Measurements from ENCODE around the gene PTDSS2. TPM values are rescaled to one million over a fixed set of nuclear protein-coding genes. Genes with fewer than 3 reads are reported as not detected.
A peak's percentile ranks its signal among the peaks of the same experiment; 100 is the strongest.

PTDSS2 gene
- total RNA-seq, 1 donor from 2014 or later = 26.3 TPM

- FAIRE-seq (no peak), DNase-seq (ENCODE audit: low read depth) (no peak)
- Histone ChIP-seq H3K36me3 (ENCODE audit: control insufficient read depth, insufficient read depth, low read length) (peaks cover 42% of the 10 kb centered on the region), H3K27me3 (ENCODE audit: control insufficient read depth, insufficient read depth, low read length) (no peaks in the 10 kb centered on the region), H3K4me3 (ENCODE audit: low read depth, low read length) (no peak overlapping the region)
- no peak for TF ChIP-seq CTCF (IDR thresholded peaks at IDR 0.05; ENCODE audit: insufficient read depth, low read length, severe bottlenecking)
Measured at GRCh38 chr11:502288-503178, 52.5 kb downstream of the PTDSS2 start.

GRCh38 chr11:503179-503981 lies 53.3 kb downstream of the PTDSS2 start:
- Histone ChIP-seq H3K4me3 (ENCODE audit: low read depth, low read length) (peak overlapping the region; percentile 58), H3K27me3 (ENCODE audit: control insufficient read depth, insufficient read depth, low read length) (no peaks in the 10 kb centered on the region), H3K36me3 (ENCODE audit: control insufficient read depth, insufficient read depth, low read length) (peaks cover 34% of the 10 kb centered on the region)
- no peak for FAIRE-seq
- no peak for TF ChIP-seq CTCF (IDR thresholded peaks at IDR 0.05; ENCODE audit: insufficient read depth, low read length, severe bottlenecking)
- no peak for DNase-seq (ENCODE audit: low read depth)

- FAIRE-seq (no peak), DNase-seq (ENCODE audit: low read depth) (peak; percentile 58)
- peaks cover 27% of the 10 kb centered on the region for H3K36me3 ChIP-seq (ENCODE audit: control insufficient read depth, insufficient read depth, low read length)
- no peaks in the 10 kb centered on the region for H3K27me3 ChIP-seq (ENCODE audit: control insufficient read depth, insufficient read depth, low read length)
- no peak for TF ChIP-seq CTCF (IDR thresholded peaks at IDR 0.05; ENCODE audit: insufficient read depth, low read length, severe bottlenecking)
- peak overlapping the region; percentile 58 for H3K4me3 ChIP-seq (ENCODE audit: low read depth, low read length)
Measured at GRCh38 chr11:504053-504993, 54.2 kb downstream of the PTDSS2 start.

GRCh38 chr11:504994-505344 lies 54.9 kb downstream of the PTDSS2 start:
- Histone ChIP-seq H3K4me3 (ENCODE audit: low read depth, low read length) (peak overlapping the region; percentile 58), H3K27me3 (ENCODE audit: control insufficient read depth, insufficient read depth, low read length) (no peaks in the 10 kb centered on the region), H3K36me3 (ENCODE audit: control insufficient read depth, insufficient read depth, low read length) (peaks cover 23% of the 10 kb centered on the region)
- no peak for TF ChIP-seq CTCF (IDR thresholded peaks at IDR 0.05; ENCODE audit: insufficient read depth, low read length, severe bottlenecking)
- FAIRE-seq (no peak), DNase-seq (ENCODE audit: low read depth) (no peak)

- TF ChIP-seq CTCF (IDR thresholded peaks at IDR 0.05; ENCODE audit: insufficient read depth, low read length, severe bottlenecking) = no peak
- peak overlapping the region; percentile 85 for H3K4me3 ChIP-seq (ENCODE audit: low read depth, low read length)
- no peaks in the 10 kb centered on the region for H3K27me3 ChIP-seq (ENCODE audit: control insufficient read depth, insufficient read depth, low read length)
- peaks cover 17% of the 10 kb centered on the region for H3K36me3 ChIP-seq (ENCODE audit: control insufficient read depth, insufficient read depth, low read length)
- FAIRE-seq (no peak), DNase-seq (ENCODE audit: low read depth) (peak; percentile 89)
Measured at GRCh38 chr11:506238-506994, 56.3 kb downstream of the PTDSS2 start.

Data from bronchial epithelial cell (primary cell).